Dedifferentiated amniotic fluid mesenchymal stem cell (primary cell): ENCODE measurements around the gene WDR77.

Source experiments
- DNase-seq: peaks from one replicate; pipeline ENCODE4 v3.0.0-alpha.2; 2016; ENCODE audit errors: extremely low spot score

Gene WDR77

DNA sequence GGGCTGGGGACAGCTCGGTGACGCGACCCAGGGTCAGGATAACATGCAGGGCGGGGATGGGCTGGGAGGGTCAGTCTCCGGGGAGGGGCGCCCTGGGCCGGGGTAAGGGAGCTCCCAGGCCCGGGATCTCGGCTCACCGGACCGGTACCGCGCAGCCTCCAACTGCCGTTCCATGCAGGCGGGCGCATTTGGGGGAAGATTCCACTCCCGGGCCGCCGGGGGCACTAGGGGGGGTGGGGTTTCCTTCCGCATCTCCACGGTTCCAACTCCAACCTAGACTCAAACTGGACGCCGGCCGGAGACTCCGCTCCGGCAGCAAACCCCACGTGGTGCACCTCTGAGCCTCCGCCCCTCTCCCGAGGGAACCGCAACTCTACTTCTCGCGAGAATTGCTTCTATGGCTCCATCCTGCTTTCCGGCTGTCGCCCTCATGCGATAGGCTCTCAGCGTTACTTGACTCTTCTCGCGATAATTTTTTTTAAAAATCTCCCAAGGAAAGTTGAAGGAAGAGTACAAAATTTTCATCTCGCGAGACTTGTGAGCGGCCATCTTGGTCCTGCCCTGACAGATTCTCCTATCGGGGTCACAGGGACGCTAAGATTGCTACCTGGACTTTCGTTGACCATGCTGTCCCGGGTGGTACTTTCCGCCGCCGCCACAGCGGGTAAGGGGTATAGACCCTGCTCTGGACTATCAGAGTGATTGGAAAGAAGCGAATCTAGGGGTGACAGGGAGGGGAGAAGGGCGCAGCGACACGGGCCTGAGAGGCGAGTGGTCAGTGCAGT is at the start of gene WDR77, which contains the start of gene ATP5PB:
Gene WDR77, minus strand, starts transcription at position 339 of the 785 bp plus-strand sequence. Its CDS starts 87 bp downstream, at position 252.
Gene ATP5PB, plus strand, starts transcription at position 547 of the 785 bp plus-strand sequence. Its CDS starts 78 bp downstream, at position 625.
- DNase-seq = peak; percentile 100

DNA sequence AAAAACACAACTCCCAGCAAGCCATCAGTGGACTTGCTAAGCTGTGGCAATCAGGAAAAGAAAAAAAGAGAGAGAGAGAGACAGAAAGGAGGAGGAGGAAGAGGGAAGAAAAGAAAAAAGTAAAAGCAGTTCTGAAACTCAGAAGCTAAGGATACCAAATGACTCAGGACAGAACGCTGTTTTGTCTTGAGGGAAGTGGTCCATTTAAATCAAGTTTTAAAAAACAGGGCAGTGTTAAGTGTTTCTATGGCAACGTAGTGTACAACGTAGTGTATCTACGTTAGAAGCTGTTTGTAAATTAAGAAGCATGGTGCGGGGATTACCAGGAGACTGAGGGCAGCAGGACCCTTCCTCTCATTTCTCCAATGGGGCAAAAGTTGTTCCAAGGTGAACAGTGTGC is 48.5 kb upstream of the WDR77 start:
- no peak for DNase-seq

DNA sequence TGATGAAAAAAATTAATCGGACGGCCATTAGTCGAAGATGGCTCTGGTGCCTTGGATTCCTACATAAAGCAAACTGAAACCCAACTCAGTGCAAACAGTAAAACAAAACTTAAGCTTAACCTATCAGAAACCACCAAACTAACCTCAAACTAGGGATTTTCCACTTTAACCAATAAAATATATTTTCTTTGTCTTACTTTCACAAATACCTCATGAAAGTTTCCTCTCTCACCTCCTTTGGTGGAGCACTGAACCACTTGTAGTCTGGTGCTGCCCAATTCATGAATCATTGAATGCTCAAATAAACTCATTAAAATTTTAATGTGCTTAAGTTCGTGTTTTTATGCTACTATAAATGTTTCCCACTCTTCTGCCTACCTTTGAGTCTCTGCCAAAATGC is 47.3 kb upstream of the WDR77 start:
- no peak for DNase-seq

DNA sequence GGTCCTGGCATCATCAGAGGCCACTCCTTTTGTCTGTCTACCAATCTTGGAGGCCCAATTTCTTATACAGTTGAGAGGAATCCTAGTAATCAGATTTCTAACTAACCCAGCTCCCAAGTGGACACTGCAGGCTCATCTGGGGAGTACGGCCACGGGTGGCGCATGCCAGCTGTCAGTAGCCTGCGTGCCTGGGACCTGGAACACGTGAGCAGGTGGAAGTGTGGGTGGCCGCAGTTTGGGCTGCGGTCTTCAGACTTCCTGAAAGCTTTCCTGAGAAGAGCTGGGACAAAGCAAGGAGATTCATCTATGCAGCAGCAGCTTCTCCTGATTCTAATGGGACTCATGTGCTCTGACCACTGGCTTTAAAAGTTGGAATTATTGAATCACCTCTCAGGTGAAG is 42.0 kb upstream of the WDR77 start:
- no peak for DNase-seq

DNA sequence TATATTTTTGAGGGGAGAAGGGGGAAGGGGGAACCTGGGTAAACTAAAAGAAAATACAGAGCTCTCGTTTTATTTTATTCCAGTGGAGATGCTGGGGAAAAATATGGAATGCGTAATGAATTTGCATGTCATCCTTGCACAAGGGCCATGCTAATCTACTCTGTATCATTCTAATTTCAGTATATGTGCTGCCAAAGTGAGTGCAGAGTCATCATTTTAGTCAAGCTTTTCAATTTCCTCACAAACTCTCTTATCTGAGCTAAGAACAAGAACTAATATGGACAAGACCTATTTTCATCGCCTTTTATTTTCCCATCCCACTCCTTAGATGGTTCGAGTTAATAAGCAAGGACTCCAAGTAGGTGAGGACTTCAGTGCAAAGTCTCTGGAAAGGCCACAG is 41.2 kb upstream of the WDR77 start:
- no peak for DNase-seq

DNA sequence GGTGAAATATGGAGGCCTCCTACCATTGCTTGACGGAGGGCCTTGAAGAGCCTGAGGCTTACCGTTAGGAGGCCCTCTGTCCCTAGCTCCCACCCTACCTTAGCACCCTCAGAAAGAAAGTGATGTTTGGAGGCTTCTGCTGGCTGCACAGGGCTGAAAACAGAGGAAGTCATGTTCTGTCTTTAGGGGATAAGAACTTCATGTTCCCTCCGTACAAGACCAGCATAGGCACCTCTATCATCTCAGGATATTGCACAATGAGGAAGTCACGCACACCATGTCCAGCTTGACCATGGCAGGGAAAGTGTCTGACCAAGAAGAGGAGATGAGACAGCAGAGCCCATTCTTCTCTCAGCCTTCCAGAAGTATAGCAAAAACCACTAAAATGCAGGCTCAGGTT is 40.5 kb upstream of the WDR77 start:
- DNase-seq = no peak

DNA sequence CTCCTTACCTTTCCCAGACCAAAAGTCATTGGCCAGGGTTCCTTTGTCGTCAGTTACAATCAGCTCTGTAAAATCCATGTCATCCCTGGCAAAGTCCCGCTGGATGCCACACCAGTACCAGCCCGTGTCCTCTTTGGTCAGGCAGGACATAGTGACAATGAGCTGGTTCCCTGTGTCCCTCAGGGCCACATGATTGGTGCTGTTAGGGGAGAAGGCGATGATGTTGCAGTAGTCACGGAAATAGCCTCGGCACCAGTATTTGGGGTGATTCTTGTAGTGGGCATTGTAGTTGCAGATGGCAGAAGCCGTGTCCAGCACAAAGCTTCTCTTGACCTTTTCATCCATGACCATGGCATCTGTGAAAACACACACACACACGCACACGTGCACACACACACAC is 39.6 kb upstream of the WDR77 start:
- DNase-seq = no peak

DNA sequence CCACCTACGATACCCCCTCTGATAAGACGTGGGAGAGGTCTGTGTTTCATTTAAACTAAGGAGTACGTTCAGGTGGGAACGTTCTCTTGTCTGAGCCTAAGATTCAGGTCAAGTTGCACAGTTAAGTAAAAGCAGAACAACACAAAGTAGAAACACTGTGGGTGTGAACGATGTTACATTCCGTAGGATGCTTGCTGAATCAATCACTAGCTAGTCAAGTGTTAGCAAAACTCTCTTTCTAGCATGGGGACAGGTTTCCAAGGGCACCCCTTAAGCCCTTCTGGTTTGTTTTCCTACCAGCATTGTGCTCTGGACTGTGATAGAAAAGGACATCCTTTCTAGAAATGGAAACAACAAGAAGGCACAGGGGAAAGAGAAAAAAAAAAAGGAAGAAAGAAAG is 38.1 kb upstream of the WDR77 start:
- DNase-seq = no peak

DNA sequence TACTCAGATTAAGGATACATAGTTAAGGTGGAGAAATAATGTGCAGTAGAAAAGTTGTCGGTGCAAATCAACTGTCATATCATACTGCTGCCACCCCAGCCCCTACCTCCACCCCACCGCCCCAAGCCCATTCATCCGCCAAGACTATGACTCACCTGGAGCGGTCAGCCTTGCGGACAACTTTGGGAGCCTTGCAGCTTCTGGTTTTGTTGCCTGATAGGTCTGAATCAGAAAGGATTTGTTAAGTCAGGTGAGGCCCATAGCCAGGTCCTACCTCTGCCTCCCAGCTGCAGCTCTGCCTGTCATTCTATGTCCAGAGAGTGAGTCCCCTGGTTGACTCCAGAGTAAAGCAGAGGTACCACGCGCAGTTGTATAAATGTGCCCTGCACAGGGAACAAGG is 37.4 kb upstream of the WDR77 start:
- DNase-seq = no peak

DNA sequence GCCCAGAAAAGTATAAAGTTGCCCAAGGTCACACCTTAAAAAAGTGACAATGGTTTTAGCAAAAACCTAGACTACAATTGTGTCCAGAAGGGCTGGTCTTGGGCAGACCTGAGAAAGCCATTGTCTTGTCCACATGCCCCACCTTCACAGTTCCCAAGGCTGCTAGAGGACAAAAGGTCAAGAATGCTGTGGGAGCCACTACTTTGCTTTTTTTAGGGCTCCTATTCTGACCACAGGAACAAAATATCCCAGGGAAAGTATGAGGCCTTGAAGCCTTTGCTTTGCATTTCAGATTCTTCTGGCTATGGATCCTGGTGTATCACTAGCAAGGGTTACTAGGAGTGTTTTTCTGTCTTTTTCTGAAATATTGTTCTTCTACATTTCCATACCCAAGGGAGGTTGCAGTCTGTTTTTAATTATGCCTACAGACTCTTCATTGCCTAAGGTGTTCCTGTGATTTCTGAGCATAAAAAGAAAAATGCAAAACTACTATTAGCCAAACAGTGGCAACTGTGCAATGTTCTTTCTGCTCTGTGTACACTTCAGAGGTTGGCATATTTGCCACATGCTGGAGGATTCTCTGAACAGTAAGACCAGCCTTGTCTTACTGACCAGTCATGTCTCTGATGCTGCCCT is 35.5 kb upstream of the WDR77 start:
- DNase-seq = no peak

DNA sequence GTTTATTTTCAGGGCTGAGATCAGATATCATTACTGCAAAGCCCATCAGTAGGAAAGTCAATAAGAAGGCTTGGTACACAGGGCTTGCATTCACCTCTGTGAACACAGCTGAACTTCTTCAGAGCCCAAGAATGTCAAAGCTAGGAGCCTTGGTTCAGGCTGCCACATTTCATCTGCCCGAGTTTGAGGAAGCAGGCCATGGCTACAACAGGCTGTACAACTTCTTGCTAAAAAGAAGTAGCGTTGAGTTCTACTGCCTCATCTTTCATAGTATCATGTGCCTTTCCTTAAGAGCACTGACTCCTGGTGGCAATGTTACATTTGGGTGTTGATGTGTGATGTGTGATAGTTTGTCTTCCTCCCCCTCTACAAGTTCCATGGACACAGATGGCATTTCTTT is 34.8 kb upstream of the WDR77 start:
- no peak for DNase-seq

DNA sequence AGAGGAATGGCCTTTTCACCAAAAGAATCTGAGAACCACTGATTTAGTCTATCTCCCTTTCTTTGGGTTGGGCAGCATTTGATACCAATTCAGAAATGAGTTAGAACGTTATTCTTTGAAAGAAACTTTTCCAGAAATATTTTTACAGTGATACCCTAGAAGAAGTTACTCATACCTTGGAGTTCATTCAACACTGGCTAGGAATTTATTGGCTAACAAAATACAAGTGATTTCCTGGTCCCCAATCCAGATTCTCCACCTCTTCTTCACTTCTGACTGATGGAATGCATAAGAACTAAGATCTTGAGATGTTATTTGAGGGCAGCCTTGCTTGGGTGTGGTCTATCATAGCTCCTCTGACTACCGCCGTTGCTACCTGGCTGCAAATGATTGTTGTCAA is 34.1 kb upstream of the WDR77 start:
- DNase-seq = no peak

DNA sequence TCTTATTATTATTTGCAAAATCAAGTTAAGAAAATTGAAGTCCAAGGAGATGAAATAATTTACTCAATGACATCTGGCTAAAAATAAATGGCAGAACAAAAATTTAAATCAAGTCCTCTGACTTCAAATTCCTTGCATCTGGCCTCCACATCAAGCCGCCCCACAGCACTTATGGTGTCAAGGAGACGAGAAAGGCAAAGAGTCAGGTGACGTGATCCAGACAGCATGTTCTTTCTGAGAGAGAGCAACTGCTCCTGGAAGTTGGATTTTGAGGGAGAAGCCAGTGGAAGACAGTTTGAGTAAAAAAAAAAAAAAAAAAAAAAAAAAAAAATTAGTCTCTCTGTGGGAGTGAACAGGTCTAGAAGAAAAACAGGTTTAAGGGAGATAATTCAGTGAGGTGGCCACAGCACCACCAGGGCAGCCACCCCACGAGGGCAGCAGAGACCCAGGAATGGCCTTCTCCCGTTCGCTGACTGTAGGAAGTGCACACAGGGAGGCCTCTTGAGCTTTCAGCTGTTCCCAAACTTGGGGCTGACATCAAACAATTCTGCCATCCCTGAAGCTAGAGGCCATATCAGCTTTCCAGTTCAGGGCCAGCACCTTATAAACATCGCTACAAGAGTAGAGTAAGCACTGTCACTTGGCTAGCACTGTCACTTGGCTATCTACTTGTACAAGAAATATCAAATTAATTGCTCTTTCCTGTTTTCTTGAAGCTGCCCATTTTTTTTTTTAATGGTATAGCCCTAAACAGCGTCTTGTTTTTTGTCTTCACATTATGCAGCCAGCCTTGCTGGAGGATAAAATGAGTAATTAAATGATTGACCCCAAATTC is 32.5 kb upstream of the WDR77 start:
- peak; percentile 34 for DNase-seq

DNA sequence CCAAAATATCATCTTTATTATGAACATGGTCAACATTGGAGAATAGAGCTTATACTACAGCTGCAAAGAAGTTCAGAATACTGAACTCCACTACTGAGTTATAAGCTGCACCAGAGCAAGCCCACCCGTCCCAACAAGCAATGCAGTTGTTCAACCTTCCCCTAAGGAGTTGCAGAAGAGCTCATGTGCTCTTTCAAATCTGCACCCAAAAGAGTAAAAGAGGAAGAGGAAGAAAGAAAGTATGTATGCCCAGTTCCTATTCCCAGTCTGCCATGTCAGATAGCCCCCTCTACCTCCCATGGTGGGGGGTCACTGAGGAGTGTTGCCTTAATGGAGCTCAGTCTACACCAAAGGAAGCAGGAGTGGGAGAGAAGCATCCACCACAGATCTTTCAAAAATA is 31.6 kb upstream of the WDR77 start:
- no peak for DNase-seq

DNA sequence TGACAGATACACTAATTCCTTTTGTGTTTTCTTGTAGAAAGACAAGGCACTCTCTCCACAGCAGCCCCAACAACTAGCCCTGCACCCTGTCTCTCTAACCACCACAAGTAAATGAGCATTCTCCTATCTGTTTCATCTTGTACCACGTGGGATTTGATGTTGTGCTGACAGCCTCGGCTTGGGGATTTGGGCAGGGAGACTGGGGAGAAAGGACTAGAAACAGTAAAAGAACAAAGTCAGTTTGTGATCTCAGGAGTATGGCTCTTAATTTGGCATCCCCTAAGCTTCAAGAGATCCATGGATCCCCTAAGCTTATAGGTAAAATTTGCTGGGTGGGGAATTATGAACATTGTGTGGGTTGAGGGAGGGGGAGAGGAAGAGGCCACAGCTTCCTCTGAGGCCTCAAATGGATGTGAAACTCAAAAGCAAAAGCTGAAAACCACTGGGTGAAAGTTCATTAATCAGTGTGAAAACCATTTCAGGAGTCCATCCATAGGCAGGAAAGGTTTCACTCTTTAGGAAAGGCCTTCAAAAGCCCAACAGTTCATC is 27.8 kb upstream of the WDR77 start:
- no peak for DNase-seq

DNA sequence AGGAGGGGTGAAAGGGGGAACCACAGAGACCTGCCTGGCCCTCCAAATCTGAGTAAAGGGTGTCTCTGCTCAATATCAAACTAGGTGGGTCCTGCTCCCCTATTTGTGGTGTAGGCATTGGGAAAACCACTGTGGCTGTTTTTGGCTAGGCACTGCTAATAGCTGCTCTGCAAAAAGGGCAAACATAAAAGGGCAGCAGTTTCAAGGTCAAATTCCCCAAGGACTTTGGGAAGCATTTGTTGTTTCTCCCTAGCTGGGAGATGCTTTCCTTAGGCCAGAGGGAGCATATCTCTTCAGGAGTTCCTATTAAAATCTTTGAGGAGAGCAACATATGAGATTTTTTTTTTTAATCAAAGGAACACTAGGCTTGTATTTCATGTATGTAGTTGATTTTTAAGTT is 27.2 kb upstream of the WDR77 start:
- DNase-seq = no peak

DNA sequence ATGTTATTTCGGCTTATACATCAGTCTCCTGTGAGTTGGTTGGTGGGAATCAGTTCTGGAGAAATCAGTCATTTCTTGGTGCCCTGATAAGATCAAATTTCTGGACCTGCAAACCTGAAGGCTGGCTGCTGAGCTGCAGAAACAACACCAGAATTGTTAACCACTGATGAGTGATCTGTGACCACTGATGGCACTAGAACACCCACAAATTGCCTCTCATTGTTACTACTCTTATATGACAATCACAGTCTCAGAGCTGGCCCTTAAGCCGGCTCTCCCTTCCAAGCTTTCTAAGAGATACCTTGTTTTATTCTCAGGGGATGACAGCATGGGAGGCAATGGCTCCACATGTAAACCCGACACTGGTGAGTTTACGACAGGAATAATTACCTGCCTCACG is 26.6 kb upstream of the WDR77 start:
- no peak for DNase-seq

DNA sequence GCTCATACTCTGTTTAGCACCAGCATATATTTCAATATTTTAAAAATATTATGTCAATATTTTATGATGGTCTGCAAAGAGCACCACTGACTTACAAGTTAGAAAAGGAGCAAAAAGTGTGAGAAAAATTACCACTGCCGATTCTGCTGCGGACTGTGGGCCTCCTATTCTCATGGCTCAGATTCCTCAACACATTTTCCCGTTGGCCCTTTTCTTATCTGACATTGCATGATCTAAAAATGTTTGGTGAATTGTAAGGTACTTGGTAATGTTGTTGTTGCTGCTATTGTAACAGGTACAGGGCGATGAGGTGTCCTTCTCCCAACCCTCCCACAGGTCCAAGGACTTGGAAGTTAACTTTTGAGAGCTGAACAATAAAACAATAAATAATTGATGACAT is 25.5 kb upstream of the WDR77 start:
- no peak for DNase-seq

DNA sequence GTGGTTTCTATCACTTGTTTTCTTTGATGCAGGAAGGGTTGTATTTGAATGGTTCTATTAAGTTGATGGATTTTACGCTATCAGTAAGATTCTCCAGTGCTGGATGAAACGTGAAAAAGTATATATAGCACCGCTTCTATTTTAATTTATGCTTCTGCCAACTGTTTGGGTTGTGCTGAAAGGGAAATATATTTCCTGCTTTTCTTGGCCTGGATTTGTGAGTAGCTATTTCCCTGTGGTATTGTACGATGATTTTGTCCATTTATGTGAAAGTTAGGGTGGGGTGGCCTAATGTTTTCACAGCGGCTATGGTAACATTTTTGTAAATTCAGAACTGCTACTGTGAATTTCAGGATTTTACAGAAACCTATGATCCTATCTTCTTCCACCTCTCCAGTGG is 25.1 kb upstream of the WDR77 start:
- DNase-seq = no peak

DNA sequence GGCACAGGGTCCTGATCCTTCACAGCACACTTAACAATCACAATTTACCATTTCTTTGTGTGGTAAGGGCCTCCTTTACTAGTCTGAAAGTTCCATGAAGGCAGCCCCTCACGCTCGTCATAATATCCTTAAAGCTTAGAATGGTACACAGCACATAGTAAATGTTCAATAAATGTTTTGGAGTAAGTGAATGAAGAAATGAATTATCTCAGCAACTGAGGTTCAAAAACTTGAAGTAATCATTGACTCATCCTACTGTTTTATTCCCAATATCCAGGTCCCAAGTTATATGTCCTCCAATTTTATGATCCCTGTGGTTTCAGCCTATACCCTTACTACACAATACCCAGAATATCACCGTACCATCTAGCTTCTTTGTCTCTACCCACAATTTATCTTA is 22.5 kb upstream of the WDR77 start:
- DNase-seq = no peak

DNA sequence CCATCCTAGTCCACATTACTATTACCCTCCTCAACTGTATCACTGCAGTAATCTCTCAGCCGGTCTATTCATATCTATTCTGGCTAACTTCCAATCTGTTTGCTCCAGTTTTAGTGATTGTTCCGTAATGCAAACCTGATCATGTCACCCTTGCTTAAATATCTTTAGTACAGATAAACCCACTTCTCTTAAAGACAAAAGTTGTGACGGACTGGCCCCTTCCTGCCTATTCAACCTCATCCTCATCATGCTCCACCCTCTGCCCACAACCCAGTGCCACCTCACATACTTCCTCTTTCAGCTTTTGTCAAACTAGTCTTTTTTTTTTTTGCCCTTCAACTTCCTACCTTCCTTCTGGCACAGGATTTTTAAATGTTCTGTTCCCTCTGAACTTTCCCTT is 22.0 kb upstream of the WDR77 start:
- no peak for DNase-seq

DNA sequence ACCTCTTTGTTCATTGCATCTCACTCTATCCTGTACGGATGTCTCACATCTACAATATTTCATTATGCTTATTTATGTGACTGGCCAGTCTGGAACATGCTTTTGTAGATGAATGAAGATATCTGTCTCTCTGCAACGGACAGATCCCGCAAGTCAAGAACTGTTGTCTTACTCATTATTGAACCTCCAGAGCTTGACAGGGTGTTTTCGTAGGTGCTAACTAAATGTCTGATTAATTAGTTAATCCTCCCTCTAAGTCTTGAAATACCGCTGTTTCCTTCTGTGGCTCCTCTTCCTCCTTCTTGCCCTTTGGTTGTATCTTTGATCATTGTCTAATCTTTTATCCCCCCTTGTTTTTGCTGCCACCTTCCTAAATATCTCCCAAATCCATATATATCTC is 21.5 kb upstream of the WDR77 start:
- DNase-seq = no peak
